ENCODE measurements around the gene EHD2. TPM values are rescaled to one million over a fixed set of nuclear protein-coding genes. Genes with fewer than 3 reads are reported as not detected.

EHD2 gene
- total RNA-seq, 2 experiments from 2014 or later: 0.34 TPM; not detected in 1

GRCh38 chr19:47679251-47679900 lies 33.8 kb upstream of the EHD2 start:
- Mint-ChIP-seq H3K9me3 (ENCODE audit: insufficient read depth) (no peaks in the 10 kb centered on the region), H3K4me1 (ENCODE audit: low read depth) (no peaks in the 10 kb centered on the region), H3K36me3 (ENCODE audit: low read depth) (peaks cover 9% of the 10 kb centered on the region), H3K27ac (no peak overlapping the region), H3K4me3 (no peak overlapping the region), H3K27me3 (ENCODE audit: low read depth) (no peaks in the 10 kb centered on the region)
- DNase-seq (no peak), ATAC-seq (no peak)
- CTCF ChIA-PET: no interaction called here
- POLR2A ChIA-PET: no interaction called here

DNA sequence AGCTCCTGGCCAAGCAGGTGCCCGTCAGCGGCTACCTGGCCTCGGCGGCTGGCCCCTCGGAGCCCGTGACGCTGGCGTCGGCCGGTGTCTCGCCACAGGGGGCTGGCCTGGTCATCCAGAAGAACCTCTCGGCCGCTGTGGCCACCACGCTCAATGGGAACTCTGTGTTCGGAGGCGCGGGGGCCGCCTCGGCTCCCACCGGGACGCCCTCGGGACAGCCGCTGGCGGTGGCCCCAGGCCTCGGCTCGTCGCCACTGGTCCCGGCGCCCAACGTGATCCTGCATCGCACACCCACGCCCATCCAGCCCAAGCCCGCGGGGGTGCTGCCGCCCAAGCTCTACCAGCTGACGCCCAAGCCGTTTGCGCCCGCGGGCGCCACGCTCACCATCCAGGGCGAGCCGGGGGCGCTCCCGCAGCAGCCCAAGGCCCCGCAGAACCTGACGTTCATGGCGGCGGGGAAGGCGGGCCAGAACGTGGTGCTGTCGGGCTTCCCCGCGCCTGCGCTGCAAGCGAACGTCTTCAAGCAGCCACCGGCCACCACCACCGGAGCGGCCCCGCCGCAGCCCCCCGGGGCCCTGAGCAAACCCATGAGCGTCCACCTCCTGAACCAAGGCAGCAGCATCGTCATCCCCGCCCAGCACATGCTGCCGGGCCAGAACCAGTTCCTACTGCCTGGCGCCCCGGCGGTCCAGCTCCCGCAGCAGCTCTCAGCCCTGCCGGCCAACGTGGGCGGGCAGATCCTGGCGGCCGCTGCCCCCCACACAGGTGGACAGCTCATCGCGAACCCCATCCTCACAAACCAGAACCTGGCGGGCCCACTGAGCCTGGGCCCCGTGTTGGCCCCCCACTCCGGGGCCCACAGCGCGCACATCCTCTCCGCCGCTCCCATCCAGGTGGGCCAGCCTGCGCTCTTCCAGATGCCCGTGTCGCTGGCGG lies 33.0 kb upstream of the EHD2 start:
- no peak overlapping the region for H3K4me3 Mint-ChIP-seq
- no peaks in the 10 kb centered on the region for H3K4me1 Mint-ChIP-seq (ENCODE audit: low read depth)
- H3K27ac Mint-ChIP-seq: no peak overlapping the region
- ChIA-PET POLR2A (no interaction called here), CTCF (no interaction called here)
- no peaks in the 10 kb centered on the region for H3K27me3 Mint-ChIP-seq (ENCODE audit: low read depth)
- H3K36me3 Mint-ChIP-seq (ENCODE audit: low read depth): peaks cover 9% of the 10 kb centered on the region
- DNase-seq (no peak), ATAC-seq (no peak)
- no peaks in the 10 kb centered on the region for H3K9me3 Mint-ChIP-seq (ENCODE audit: insufficient read depth)

GRCh38 chr19:47680858-47681332 lies 32.3 kb upstream of the EHD2 start:
- CTCF ChIA-PET: no interaction called here
- no peaks in the 10 kb centered on the region for H3K9me3 Mint-ChIP-seq (ENCODE audit: insufficient read depth)
- POLR2A ChIA-PET: no interaction called here
- no peak overlapping the region for H3K4me3 Mint-ChIP-seq
- ATAC-seq (no peak), DNase-seq (no peak)
- H3K27me3 Mint-ChIP-seq (ENCODE audit: low read depth): no peaks in the 10 kb centered on the region
- H3K36me3 Mint-ChIP-seq (ENCODE audit: low read depth): peaks cover 9% of the 10 kb centered on the region
- no peak overlapping the region for H3K27ac Mint-ChIP-seq
- no peaks in the 10 kb centered on the region for H3K4me1 Mint-ChIP-seq (ENCODE audit: low read depth)

DNA sequence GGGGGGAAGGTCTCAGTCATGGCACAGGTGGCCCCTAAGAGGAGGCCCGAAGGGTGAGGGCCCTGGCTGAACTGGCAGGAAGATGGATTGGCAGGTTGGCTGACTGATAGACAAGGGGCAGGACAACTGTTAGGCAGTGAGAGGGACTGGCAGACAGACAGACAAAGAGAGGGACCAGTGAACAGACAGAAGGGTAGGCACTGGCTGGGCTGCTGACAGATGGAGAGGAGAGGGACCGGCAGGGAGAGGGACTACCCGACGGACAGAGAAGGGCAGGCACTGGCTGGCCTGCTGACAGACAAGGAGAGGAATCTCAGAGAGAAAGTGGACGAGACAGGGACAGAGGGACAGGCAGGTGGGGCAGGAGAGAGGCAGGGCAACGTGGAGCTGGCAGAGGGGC lies 31.8 kb upstream of the EHD2 start:
- Mint-ChIP-seq H3K27me3 (ENCODE audit: low read depth) (no peaks in the 10 kb centered on the region), H3K4me3 (no peak overlapping the region), H3K4me1 (ENCODE audit: low read depth) (no peaks in the 10 kb centered on the region), H3K9me3 (ENCODE audit: insufficient read depth) (no peaks in the 10 kb centered on the region), H3K27ac (no peak overlapping the region), H3K36me3 (ENCODE audit: low read depth) (peaks cover 9% of the 10 kb centered on the region)
- ChIA-PET POLR2A (no interaction called here), CTCF (no interaction called here)
- DNase-seq (no peak), ATAC-seq (no peak)

- DNase-seq: no peak
- Mint-ChIP-seq H3K9me3 (ENCODE audit: insufficient read depth) (no peaks in the 10 kb centered on the region), H3K4me3 (no peak overlapping the region), H3K27ac (no peak overlapping the region), H3K36me3 (ENCODE audit: low read depth) (peaks cover 9% of the 10 kb centered on the region), H3K4me1 (ENCODE audit: low read depth) (no peaks in the 10 kb centered on the region), H3K27me3 (ENCODE audit: low read depth) (no peaks in the 10 kb centered on the region)
- ATAC-seq: no peak
- ChIA-PET CTCF (no interaction called here), POLR2A (no interaction called here)
These were observed 31.3 kb upstream of the EHD2 start for GRCh38 chr19:47681936-47682335.

DNA sequence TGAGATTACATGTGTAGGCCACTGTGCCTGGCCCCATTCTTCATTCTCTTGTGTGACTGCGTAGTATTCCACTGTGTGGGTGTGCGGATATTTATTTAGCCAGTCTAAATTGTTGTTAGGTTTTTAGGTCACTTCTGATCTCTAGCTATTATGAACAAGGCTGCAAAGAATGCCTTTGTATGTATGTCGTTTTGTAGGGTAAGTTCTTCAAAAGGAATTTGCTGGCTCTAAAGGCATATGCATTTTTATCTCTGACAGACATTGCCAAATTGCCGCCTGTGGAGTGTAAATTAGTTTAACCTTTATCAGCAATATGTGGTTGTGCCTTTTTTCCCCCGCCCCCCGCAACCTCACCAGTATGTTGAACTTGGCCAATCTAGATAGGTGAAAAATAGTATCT lies 30.3 kb upstream of the EHD2 start:
- POLR2A ChIA-PET: no interaction called here
- H3K9me3 Mint-ChIP-seq (ENCODE audit: insufficient read depth): no peaks in the 10 kb centered on the region
- ATAC-seq: no peak
- no peak overlapping the region for H3K4me3 Mint-ChIP-seq
- DNase-seq: no peak
- no peak overlapping the region for H3K27ac Mint-ChIP-seq
- no peaks in the 10 kb centered on the region for H3K4me1 Mint-ChIP-seq (ENCODE audit: low read depth)
- no peaks in the 10 kb centered on the region for H3K27me3 Mint-ChIP-seq (ENCODE audit: low read depth)
- CTCF ChIA-PET: no interaction called here
- H3K36me3 Mint-ChIP-seq (ENCODE audit: low read depth): peaks cover 6% of the 10 kb centered on the region

GRCh38 chr19:47686679-47687450 lies 26.4 kb upstream of the EHD2 start:
- CTCF ChIA-PET: interaction anchor here (1.5 kb wide), 1 partner anchor 26 kb away, joined by 5 read pairs; the partner anchor contains the start of gene EHD2
- Mint-ChIP-seq H3K27ac (no peak overlapping the region), H3K9me3 (ENCODE audit: insufficient read depth) (no peaks in the 10 kb centered on the region), H3K36me3 (ENCODE audit: low read depth) (peaks cover 3% of the 10 kb centered on the region), H3K4me3 (no peak overlapping the region), H3K4me1 (ENCODE audit: low read depth) (no peaks in the 10 kb centered on the region), H3K27me3 (ENCODE audit: low read depth) (no peaks in the 10 kb centered on the region)
- POLR2A ChIA-PET: interaction anchor here (0.6 kb wide), 1 partner anchor 59 kb away, joined by 3 read pairs; no protein-coding TSS in a partner anchor
- DNase-seq (no peak), ATAC-seq (no peak)

DNA sequence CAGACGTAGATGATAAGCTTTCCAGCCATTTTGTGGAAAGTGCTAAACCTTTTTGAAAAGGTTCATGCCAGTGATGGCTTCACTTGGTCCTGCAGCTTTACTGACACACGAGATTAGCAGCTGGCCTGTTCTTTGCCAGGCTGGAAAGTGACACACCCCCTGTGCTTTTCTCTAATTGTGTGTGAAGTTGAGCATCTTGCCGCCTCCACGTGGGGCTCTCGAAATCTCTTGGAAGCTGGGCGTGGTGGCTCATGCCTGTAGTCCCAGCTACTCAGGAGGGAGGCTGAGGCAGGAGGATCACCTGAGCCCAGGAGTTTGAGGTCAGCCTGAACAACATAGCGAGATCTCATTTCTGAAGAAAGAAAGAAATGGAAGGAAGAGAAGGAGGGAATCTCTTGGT lies 25.3 kb upstream of the EHD2 start:
- H3K4me1 Mint-ChIP-seq (ENCODE audit: low read depth): no peaks in the 10 kb centered on the region
- no peak overlapping the region for H3K27ac Mint-ChIP-seq
- no peaks in the 10 kb centered on the region for H3K9me3 Mint-ChIP-seq (ENCODE audit: insufficient read depth)
- DNase-seq: no peak
- no peak overlapping the region for H3K4me3 Mint-ChIP-seq
- H3K36me3 Mint-ChIP-seq (ENCODE audit: low read depth): peaks cover 3% of the 10 kb centered on the region
- no peak for ATAC-seq
- ChIA-PET CTCF (interaction anchor here (0.9 to 1.5 kb wide), 2 partner anchors 25 to 252 kb away, joined by 4 to 5 read pairs; partner anchors contain the start of gene EHD2), POLR2A (no interaction called here)
- H3K27me3 Mint-ChIP-seq (ENCODE audit: low read depth): no peaks in the 10 kb centered on the region

DNA sequence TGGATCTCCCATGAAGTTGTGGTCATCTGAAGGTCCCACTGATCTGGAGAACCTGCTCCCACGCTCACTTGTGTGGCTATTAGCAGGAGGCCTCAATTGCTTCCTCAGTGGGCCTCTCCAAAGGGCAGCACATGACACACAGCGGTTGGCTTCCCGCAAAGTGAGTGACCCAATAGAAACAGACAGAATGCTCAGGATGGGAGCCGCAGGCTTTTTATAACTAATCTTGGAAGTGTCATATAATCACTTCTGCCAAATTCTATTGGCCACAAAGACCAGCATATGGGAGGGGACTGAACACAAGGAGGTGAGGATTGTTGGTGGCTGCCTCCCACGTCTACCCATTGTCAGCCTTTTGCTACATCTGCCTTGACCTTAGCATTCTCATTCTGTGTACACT lies 22.1 kb upstream of the EHD2 start:
- H3K4me1 Mint-ChIP-seq (ENCODE audit: low read depth): no peaks in the 10 kb centered on the region
- DNase-seq (no peak), ATAC-seq (no peak)
- no peaks in the 10 kb centered on the region for H3K9me3 Mint-ChIP-seq (ENCODE audit: insufficient read depth)
- H3K36me3 Mint-ChIP-seq (ENCODE audit: low read depth): peaks cover 7% of the 10 kb centered on the region
- no peak overlapping the region for H3K4me3 Mint-ChIP-seq
- no peak overlapping the region for H3K27ac Mint-ChIP-seq
- H3K27me3 Mint-ChIP-seq (ENCODE audit: low read depth): no peaks in the 10 kb centered on the region
- CTCF ChIA-PET: interaction anchor here (2.1 kb wide), 1 partner anchor 21 kb away, joined by 7 read pairs; no protein-coding TSS in a partner anchor
- POLR2A ChIA-PET: no interaction called here

DNA sequence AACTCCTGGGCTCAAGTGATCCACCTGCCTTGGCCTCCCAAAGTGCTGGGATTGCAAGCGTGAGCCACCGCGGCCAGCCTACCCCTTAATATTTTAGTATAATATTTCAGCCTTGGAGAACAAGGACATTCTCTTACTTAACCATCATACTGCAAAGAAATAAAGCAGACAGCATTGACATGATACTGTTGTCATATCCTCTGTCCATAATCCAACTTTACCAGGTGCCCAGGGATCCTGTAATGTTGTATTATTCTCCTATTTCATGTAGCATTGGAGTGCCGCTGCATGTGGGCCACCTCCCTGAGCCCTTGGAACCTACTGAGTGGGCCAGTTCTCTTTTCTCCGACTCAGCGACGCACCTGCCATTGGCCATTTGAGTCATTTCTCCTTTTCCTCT lies 21.4 kb upstream of the EHD2 start:
- ChIA-PET CTCF (no interaction called here), POLR2A (no interaction called here)
- H3K4me3 Mint-ChIP-seq: no peak overlapping the region
- no peak overlapping the region for H3K27ac Mint-ChIP-seq
- DNase-seq (no peak), ATAC-seq (no peak)
- H3K36me3 Mint-ChIP-seq (ENCODE audit: low read depth): peaks cover 7% of the 10 kb centered on the region
- H3K9me3 Mint-ChIP-seq (ENCODE audit: insufficient read depth): no peaks in the 10 kb centered on the region
- H3K4me1 Mint-ChIP-seq (ENCODE audit: low read depth): no peaks in the 10 kb centered on the region
- H3K27me3 Mint-ChIP-seq (ENCODE audit: low read depth): no peaks in the 10 kb centered on the region

- Mint-ChIP-seq H3K27ac (no peak overlapping the region), H3K9me3 (ENCODE audit: insufficient read depth) (no peaks in the 10 kb centered on the region), H3K36me3 (ENCODE audit: low read depth) (peaks cover 7% of the 10 kb centered on the region), H3K4me3 (no peak overlapping the region), H3K4me1 (ENCODE audit: low read depth) (peaks cover 2% of the 10 kb centered on the region), H3K27me3 (ENCODE audit: low read depth) (no peaks in the 10 kb centered on the region)
- ChIA-PET POLR2A (no interaction called here), CTCF (no interaction called here)
- ATAC-seq (no peak), DNase-seq (no peak)
These were observed 19.7 kb upstream of the EHD2 start for GRCh38 chr19:47693489-47693888.

DNA sequence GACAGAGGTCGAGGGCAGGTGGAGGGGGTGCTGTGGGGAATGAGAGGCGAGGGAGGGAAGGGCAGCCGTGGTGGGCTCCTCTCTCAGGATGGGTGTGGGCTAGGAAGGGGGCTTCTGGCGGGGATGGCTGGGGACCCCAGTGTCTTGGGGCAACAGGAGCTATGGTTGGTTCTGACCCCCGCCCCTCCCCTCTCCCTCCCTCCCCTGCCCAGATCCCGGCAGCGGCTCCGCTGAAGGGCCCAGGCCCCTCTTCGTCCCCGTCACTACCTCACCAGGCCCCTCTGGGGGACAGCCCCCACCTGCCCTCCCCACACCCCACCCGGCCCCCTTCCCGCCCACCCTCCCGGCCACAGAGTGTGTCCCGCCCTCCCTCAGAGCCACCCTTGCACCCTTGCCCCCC lies 19.3 kb upstream of the EHD2 start:
- Mint-ChIP-seq H3K4me1 (ENCODE audit: low read depth) (peaks cover 2% of the 10 kb centered on the region), H3K27ac (no peak overlapping the region), H3K36me3 (ENCODE audit: low read depth) (peaks cover 7% of the 10 kb centered on the region), H3K9me3 (ENCODE audit: insufficient read depth) (no peaks in the 10 kb centered on the region), H3K27me3 (ENCODE audit: low read depth) (no peaks in the 10 kb centered on the region), H3K4me3 (no peak overlapping the region)
- ATAC-seq (no peak), DNase-seq (no peak)
- POLR2A ChIA-PET: no interaction called here
- CTCF ChIA-PET: no interaction called here

Measured in activated CD8-positive, alpha-beta T cell treated with anti-CD3 and anti-CD28 coated beads, Interleukin-2, amount 10 ng/mL, durations not matched to agents 7 days and 5 days (primary cell).